Urothelium cell line (cell line): ENCODE results near the gene IGF2R.

Experiments used
- DNase-seq: peaks from one replicate; pipeline ENCODE4 v3.0.0; 2011; ENCODE audit warnings: low spot score, mixed read lengths
- FAIRE-seq: peaks from 2 replicates; lab custom pipeline; 2011; peaks lifted over from hg19 to GRCh38; lab: Jason Lieb, UNC

IGF2R gene

GRCh38 chr6:160042014-160042773 is 73.3 kb downstream of the IGF2R start:
- FAIRE-seq, result no peak
- no peak for DNase-seq

- FAIRE-seq, result no peak
- DNase-seq, result no peak
Measured at GRCh38 chr6:160042788-160043301, 74.0 kb downstream of the IGF2R start.

GRCh38 chr6:160043784-160044183 is 74.9 kb downstream of the IGF2R start:
- no peak for FAIRE-seq
- no peak for DNase-seq

GRCh38 chr6:160044687-160045086 is 75.8 kb downstream of the IGF2R start:
- FAIRE-seq (no peak), DNase-seq (no peak)

- DNase-seq, result no peak
- FAIRE-seq, result no peak
Measured at GRCh38 chr6:160048471-160048870, 79.6 kb downstream of the IGF2R start.

GRCh38 chr6:160049346-160049745 is 80.5 kb downstream of the IGF2R start:
- FAIRE-seq, result no peak

GRCh38 chr6:160050022-160050421 is 81.1 kb downstream of the IGF2R start:
- no peak for FAIRE-seq
- no peak for DNase-seq

More at GRCh38 chr6:160049346-160049745, 80.5 kb downstream of the IGF2R start:
- no peak for DNase-seq

GRCh38 chr6:160051390-160051789 is 82.5 kb downstream of the IGF2R start:
- no peak for DNase-seq
- no peak for FAIRE-seq

GRCh38 chr6:160054271-160054670 is 85.4 kb downstream of the IGF2R start:
- no peak for DNase-seq

GRCh38 chr6:160054913-160055312 is 86.0 kb downstream of the IGF2R start:
- FAIRE-seq (no peak), DNase-seq (no peak)

More at GRCh38 chr6:160054271-160054670, 85.4 kb downstream of the IGF2R start:
- no peak for FAIRE-seq

GRCh38 chr6:160055378-160055777 is 86.5 kb downstream of the IGF2R start:
- DNase-seq (no peak), FAIRE-seq (no peak)

- FAIRE-seq (no peak), DNase-seq (no peak)
Measured at GRCh38 chr6:160055813-160056212, 86.9 kb downstream of the IGF2R start.

- DNase-seq (no peak), FAIRE-seq (no peak)
Measured at GRCh38 chr6:160057080-160057479, 88.2 kb downstream of the IGF2R start.

GRCh38 chr6:160058603-160059215 is 89.8 kb downstream of the IGF2R start:
- DNase-seq (no peak), FAIRE-seq (no peak)

- DNase-seq, result no peak
- peak; percentile 42 for FAIRE-seq
Measured at GRCh38 chr6:160060221-160060620, 91.3 kb downstream of the IGF2R start.

- FAIRE-seq (no peak), DNase-seq (no peak)
Measured at GRCh38 chr6:160060920-160061447, 92.1 kb downstream of the IGF2R start.

GRCh38 chr6:160063771-160064413 is 95.0 kb downstream of the IGF2R start:
- no peak for DNase-seq
- no peak for FAIRE-seq

- no peak for DNase-seq
- no peak for FAIRE-seq
Measured at GRCh38 chr6:160065200-160065599, 96.3 kb downstream of the IGF2R start.

GRCh38 chr6:160067564-160067963 is 98.7 kb downstream of the IGF2R start:
- FAIRE-seq (no peak), DNase-seq (no peak)

GRCh38 chr6:160068346-160068745 is 99.5 kb downstream of the IGF2R start:
- FAIRE-seq, result no peak
- DNase-seq, result no peak

GRCh38 chr6:160069050-160069454 is 100.2 kb downstream of the IGF2R start:
- DNase-seq (no peak), FAIRE-seq (no peak)
